Muscle layer of duodenum (tissue), 2 donors: Measurements from ENCODE around the gene KBTBD2.
"Not testable (repeated sequence)": the region's sequence is repeated elsewhere in the genome, so short reads cannot be mapped to it uniquely, and the experiment has no call there.

Experiments used
- H3K27ac ChIP-seq: one replicate; pipeline ENCODE4 v1.7.0; 2013; ENCODE audit warnings: mild to moderate bottlenecking, low read length
- H3K27me3 ChIP-seq: one replicate; pipeline ENCODE4 v1.7.0; 2013; ENCODE audit warnings: low read depth, mild to moderate bottlenecking, control low read depth, low read length
- H3K36me3 ChIP-seq, 2 donors: one replicate each; pipeline ENCODE4 v1.7.0; 2013; ENCODE audit warnings: low read length in 2 of 2, control low read depth in 1 of 2, mild to moderate bottlenecking in 1 of 2; ENCODE audit not compliant: insufficient read depth in 2 of 2, control insufficient read depth in 1 of 2
- H3K4me1 ChIP-seq, 2 donors: one replicate each; pipeline ENCODE4 v1.7.0; 2013; ENCODE audit warnings: low read length in 2 of 2, mild to moderate bottlenecking in 2 of 2, control low read depth in 1 of 2, moderate library complexity in 1 of 2; ENCODE audit not compliant: insufficient read depth in 2 of 2, control insufficient read depth in 1 of 2
- H3K4me3 ChIP-seq, 2 donors: one replicate each; pipeline ENCODE4 v1.7.0; 2013; ENCODE audit warnings: low read length in 2 of 2, low read depth in 1 of 2, mild to moderate bottlenecking in 1 of 2
- H3K9me3 ChIP-seq, 2 donors: one replicate each; pipeline ENCODE4 v1.7.0; 2013; ENCODE audit warnings: low read length in 2 of 2, control low read depth in 1 of 2, mild to moderate bottlenecking in 1 of 2; ENCODE audit not compliant: control insufficient read depth in 1 of 2
- donor health status: healthy.

The KBTBD2 gene

DNA sequence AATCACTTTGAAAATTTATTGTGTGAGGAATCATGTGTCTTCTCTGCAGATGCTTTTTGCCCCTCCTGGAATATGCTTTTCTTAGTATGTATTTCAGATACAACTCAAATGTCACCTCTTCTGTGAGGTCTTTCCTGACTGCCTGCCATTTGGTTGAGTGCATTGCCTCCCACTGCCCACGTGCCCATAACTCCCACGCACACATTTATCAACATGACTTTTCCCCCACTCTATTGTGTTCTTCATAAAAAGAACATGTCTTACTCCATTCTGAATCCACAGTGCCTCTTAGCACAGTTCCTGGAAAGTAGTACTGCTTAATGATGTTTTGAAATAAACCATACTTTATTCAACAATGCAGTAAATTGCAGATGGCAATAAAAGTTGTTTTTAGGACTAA lies 42.9 kb downstream of the KBTBD2 start:
- not testable (repeated sequence) for H3K27ac ChIP-seq, H3K4me3 ChIP-seq, H3K36me3 ChIP-seq, H3K9me3 ChIP-seq, H3K4me1 ChIP-seq, H3K27me3 ChIP-seq

DNA sequence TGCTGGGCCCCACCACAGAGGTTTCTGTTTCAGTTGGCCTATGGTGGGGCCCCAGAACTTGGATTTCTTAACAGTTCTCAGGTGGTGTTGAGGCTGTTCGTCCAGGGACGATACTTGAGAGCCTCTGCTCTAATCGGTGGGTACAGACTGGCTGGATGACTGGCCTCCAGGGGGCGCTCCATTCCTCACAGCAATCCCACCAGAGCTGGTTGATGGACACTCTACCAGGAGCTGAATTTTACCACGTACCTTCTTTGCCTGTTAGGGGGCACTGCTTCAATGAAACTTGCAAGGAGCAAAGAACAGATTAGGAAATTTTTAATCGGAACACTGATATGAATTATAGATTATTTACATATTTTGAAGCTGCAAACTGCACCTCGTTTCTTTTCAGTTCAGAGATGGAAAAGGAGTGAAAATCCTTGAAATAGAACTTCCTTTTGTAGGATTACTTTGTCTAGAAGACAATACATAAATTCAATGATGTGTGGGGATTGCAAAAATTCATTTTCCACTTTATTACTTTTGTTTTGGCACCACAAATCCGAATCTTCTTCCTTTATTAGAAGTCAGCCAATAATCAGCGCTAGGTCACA lies 44.8 kb downstream of the KBTBD2 start:
- Histone ChIP-seq H3K9me3 (no peaks in the 10 kb centered on the region), H3K4me1 (no peaks in the 10 kb centered on the region), H3K27ac (no peak overlapping the region), H3K27me3 (no peaks in the 10 kb centered on the region), H3K4me3 (no peak overlapping the region), H3K36me3 (no peaks in the 10 kb centered on the region)

DNA sequence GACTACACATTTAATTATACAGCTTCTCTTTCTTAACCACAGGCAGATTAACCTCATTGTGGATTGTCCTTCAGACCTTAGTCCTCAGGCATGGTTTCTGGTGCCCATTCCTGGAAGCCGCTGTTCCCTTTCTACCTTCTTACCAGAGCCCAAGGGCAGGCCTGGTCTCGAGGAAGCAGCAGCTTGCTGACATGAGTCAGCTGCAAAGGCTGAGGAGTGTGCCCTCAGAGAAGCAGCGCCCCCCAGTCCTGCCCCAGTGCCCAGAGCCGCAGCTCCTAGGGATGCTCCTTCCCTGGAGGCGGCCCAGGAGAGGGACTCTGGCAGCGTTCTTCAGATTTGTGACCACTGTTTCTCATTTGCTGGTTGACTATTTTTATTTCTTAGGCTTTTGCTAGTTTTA lies 46.8 kb downstream of the KBTBD2 start:
- H3K27ac ChIP-seq, H3K4me1 ChIP-seq, H3K27me3 ChIP-seq, H3K4me3 ChIP-seq, H3K36me3 ChIP-seq, H3K9me3 ChIP-seq: not testable (repeated sequence)

DNA sequence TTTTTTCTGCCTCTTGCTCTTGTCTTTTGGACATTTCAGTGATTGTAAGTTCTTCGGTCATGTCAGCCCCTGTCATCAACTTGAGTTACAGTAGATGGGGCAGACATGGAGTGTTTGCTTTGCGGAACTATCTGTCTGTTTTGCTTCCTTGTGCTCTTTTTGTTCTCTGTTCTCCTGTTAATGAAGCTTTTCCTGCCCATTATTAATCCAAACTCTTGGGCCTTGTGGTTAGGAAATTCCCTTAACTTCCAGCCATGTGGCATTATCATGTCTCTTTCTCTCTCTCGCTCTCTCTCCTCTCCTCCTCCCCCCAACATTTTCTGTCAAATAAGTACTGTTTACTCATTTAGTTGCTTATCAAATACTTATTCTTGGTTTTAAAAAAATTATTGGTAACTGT lies 47.8 kb downstream of the KBTBD2 start:
- H3K36me3 ChIP-seq, H3K9me3 ChIP-seq, H3K27ac ChIP-seq, H3K4me1 ChIP-seq, H3K4me3 ChIP-seq, H3K27me3 ChIP-seq: not testable (repeated sequence)

DNA sequence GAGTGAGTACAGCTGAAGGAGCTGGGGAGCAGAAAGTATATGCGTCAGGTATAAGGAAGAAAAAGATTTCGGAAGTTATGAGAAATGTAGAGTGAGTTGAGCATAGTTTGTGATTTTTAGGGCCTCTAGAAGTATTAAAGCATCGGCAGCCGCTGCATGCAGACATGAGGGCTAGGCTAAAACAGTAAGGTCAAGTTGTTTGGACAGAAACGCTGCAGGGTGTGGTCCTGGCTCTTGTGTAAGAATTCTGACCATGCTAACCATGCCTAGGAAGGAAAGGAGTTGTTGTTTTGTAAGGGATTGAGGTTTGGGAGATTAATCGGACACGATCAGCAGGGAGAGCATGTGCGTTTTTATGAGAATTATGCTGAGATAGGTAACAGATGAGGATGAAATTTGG lies 51.7 kb downstream of the KBTBD2 start:
- H3K27ac ChIP-seq, H3K4me3 ChIP-seq, H3K4me1 ChIP-seq, H3K27me3 ChIP-seq, H3K36me3 ChIP-seq, H3K9me3 ChIP-seq: not testable (repeated sequence)

DNA sequence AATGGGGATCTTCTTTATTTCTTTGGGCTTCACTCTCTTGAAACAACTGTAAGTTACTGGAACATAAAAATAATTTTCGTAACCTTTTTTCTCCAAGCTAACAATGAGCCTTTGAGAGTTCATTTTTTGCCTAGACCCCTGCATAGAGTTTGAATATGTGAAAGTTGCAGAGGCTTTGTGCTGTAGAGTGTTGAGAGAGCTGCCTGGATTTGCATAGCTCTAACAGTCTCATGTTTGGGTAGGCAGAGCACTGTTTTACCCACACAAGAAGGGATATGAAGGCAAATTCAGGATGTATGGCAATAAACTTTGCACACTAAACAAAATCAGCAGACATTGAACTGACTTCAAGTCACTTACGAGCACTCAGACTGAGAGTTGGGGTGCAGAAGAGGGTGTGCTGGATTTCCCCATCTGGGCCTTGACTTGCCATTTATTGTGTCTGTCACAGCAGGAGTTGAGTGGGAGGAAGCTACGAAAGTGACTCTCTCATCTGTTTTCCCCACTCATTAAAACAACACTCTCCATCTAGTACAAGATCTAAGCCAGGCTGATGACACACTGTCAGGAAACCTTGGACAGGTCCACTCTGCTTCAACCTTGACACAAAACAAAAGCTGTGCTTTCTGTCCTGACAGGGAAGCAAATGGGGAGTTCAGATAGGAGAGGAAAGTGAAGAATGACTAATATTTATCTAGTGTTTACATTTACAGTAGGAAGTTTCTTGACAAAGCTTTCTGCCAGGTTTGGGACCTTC lies 62.4 kb downstream of the KBTBD2 start:
- not testable (repeated sequence) for H3K9me3 ChIP-seq, H3K27ac ChIP-seq, H3K4me3 ChIP-seq, H3K36me3 ChIP-seq, H3K4me1 ChIP-seq, H3K27me3 ChIP-seq
